Measurements from ENCODE around the gene AQP4. TPM values are rescaled to one million over a fixed set of nuclear protein-coding genes. Genes with fewer than 3 reads are reported as not detected.

Gene AQP4
- total and polyA plus RNA-seq, 4 donors: 0.07 to 0.42 (median 0.34) TPM

- H3K4me1 ChIP-seq (ENCODE audit: control insufficient read depth in 4 of 4, insufficient read depth in 4 of 4, low read length in 3 of 4): no peaks in the 10 kb centered on the region
- TF ChIP-seq FOXA1 (IDR thresholded peaks at IDR 0.05): no peak
- TF ChIP-seq NR2F2 (IDR thresholded peaks at IDR 0.05): no peak
- no peak for TF ChIP-seq HNF4G (IDR thresholded peaks at IDR 0.05)
- TF ChIP-seq, protein P1, sequence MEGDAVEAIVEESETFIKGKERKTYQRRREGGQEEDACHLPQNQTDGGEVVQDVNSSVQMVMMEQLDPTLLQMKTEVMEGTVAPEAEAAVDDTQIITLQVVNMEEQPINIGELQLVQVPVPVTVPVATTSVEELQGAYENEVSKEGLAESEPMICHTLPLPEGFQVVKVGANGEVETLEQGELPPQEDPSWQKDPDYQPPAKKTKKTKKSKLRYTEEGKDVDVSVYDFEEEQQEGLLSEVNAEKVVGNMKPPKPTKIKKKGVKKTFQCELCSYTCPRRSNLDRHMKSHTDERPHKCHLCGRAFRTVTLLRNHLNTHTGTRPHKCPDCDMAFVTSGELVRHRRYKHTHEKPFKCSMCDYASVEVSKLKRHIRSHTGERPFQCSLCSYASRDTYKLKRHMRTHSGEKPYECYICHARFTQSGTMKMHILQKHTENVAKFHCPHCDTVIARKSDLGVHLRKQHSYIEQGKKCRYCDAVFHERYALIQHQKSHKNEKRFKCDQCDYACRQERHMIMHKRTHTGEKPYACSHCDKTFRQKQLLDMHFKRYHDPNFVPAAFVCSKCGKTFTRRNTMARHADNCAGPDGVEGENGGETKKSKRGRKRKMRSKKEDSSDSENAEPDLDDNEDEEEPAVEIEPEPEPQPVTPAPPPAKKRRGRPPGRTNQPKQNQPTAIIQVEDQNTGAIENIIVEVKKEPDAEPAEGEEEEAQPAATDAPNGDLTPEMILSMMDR (IDR thresholded peaks at IDR 0.05; ENCODE audit: low read depth, low read length, missing input control): no peak
- TF ChIP-seq RXRA (IDR thresholded peaks at IDR 0.05): no peak
- no peak for TF ChIP-seq TAF1 (conservative IDR thresholded peaks at IDR 0.05)
- H3K4me3 ChIP-seq (ENCODE audit: low read depth in 1 of 3, low read length in 3 of 3): no peak overlapping the region
- no peaks in the 10 kb centered on the region for H3K36me3 ChIP-seq (ENCODE audit: control insufficient read depth in 4 of 4, insufficient read depth in 3 of 4, low read depth in 1 of 4, low read length in 3 of 4)
- no peak for DNase-seq (ENCODE audit: low spot score)
- 74% methylated on average over 3 of the region's 3 CpGs for WGBS
- H3K27me3 ChIP-seq (ENCODE audit: control insufficient read depth in 4 of 4, insufficient read depth in 4 of 4, low read length in 3 of 4): no peaks in the 10 kb centered on the region
- H3K27ac ChIP-seq (ENCODE audit: low read depth in 1 of 2, low read length in 2 of 2): no peak overlapping the region
- H3K9me3 ChIP-seq (ENCODE audit: control insufficient read depth in 4 of 4, low read length in 3 of 4): no peaks in the 10 kb centered on the region
- H3K9ac ChIP-seq (ENCODE audit: low read depth in 1 of 2, low read length in 2 of 2): no peak overlapping the region
Measured at GRCh38 chr18:26812462-26812861, 53.0 kb downstream of the AQP4 start.

GRCh38 chr18:26809346-26809745 lies 56.2 kb downstream of the AQP4 start:
- TF ChIP-seq YY1 (IDR thresholded peaks at IDR 0.05): no peak
- no peak for TF ChIP-seq RXRA (IDR thresholded peaks at IDR 0.05)
- TF ChIP-seq, protein P2, sequence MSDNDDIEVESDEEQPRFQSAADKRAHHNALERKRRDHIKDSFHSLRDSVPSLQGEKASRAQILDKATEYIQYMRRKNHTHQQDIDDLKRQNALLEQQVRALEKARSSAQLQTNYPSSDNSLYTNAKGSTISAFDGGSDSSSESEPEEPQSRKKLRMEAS (IDR thresholded peaks at IDR 0.05): no peak
- TF ChIP-seq, protein P1 (IDR thresholded peaks at IDR 0.05; ENCODE audit: low read depth, low read length, missing input control): no peak
- TF ChIP-seq ZBTB33 (IDR thresholded peaks at IDR 0.05): no peak
- no peak for TF ChIP-seq NR2F2 (IDR thresholded peaks at IDR 0.05)
- no peak for TF ChIP-seq FOXA2 (IDR thresholded peaks at IDR 0.05)
- TF ChIP-seq, protein P3, sequence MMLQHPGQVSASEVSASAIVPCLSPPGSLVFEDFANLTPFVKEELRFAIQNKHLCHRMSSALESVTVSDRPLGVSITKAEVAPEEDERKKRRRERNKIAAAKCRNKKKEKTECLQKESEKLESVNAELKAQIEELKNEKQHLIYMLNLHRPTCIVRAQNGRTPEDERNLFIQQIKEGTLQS (IDR thresholded peaks at IDR 0.05): no peak
- no peak for TF ChIP-seq RAD21 (IDR thresholded peaks at IDR 0.05)
- TF ChIP-seq EGR1 (IDR thresholded peaks at IDR 0.05; ENCODE audit: low read depth in 2 of 2): no peak
- no peak for TF ChIP-seq JUND (IDR thresholded peaks at IDR 0.05)
- no peak for TF ChIP-seq GABPA (IDR thresholded peaks at IDR 0.05 in 1 of 2, conservative IDR thresholded peaks at IDR 0.05 in 1 of 2)
- no peak for TF ChIP-seq TAF1 (conservative IDR thresholded peaks at IDR 0.05)
- no peak for TF ChIP-seq HNF4G (IDR thresholded peaks at IDR 0.05)
- TF ChIP-seq REST (IDR thresholded peaks at IDR 0.05): no peak
- no peak for TF ChIP-seq SP1 (IDR thresholded peaks at IDR 0.05)
- TF ChIP-seq FOXA1 (IDR thresholded peaks at IDR 0.05): no peak
- H3K4me3 ChIP-seq (ENCODE audit: low read depth in 1 of 3, low read length in 3 of 3): no peak overlapping the region
- no peaks in the 10 kb centered on the region for H3K27me3 ChIP-seq (ENCODE audit: control insufficient read depth in 4 of 4, insufficient read depth in 4 of 4, low read length in 3 of 4)
- H3K36me3 ChIP-seq (ENCODE audit: control insufficient read depth in 4 of 4, insufficient read depth in 3 of 4, low read depth in 1 of 4, low read length in 3 of 4): no peaks in the 10 kb centered on the region
- WGBS: 79% methylated on average over 5 of the region's 5 CpGs
- H3K9ac ChIP-seq (ENCODE audit: low read depth in 1 of 2, low read length in 2 of 2): no peak overlapping the region
- H3K27ac ChIP-seq (ENCODE audit: low read depth in 1 of 2, low read length in 2 of 2): no peak overlapping the region
- H3K9me3 ChIP-seq (ENCODE audit: control insufficient read depth in 4 of 4, low read length in 3 of 4): no peaks in the 10 kb centered on the region
- H3K4me1 ChIP-seq (ENCODE audit: control insufficient read depth in 4 of 4, insufficient read depth in 4 of 4, low read length in 3 of 4): no peaks in the 10 kb centered on the region
- no peak for DNase-seq (ENCODE audit: low spot score)

Measured in liver (tissue), 9 donors.